GM19099 (cell line): ENCODE data around the gene RFTN1.

Source experiments
- POLR2A ChIP-seq: IDR thresholded peaks from 3 replicates; pipeline ENCODE4 v1.6.1; 2011; ENCODE audit warnings: low read depth; ENCODE audit not compliant: insufficient read length; ENCODE audit errors: extremely low read depth

Gene RFTN1

DNA sequence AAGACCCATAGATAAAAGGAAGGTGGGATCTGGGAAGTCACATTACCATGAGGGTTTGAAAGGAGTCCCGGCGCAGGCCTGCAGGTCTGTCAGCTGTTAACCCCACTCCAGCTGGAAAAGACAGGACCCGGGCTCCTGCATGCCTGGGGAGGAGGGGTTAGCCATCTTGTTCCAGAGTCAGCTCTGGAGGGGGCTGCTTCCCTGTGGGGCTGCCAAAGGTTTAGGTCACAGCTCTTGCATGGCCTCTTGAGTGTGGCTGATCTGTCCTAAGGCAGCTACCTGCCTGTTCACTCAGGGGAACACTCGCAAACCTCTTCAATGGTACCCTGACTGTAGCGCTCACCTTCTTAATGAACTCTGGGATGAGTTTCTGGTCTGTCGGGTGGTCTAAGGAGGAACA lies 104.5 kb downstream of the RFTN1 start:
- no peak for TF ChIP-seq POLR2A

DNA sequence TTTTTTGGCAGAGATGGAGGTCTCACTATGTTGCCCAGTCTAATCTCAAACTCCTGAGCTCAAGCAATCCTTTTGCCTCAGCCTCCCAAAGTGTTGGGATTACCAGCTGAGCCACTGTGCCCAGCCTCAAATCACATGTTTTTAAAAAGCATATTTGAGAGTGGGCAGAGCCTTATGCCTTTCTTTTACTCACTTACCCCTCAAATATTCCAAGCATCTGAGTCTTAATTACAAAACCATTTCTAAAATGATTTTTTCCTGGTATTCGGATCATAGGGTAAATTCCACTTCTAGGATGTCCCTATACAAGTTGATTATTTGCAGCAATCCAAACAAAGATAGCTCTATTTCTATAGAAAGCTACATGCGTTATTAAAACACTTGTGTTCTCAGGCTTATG lies 106.1 kb downstream of the RFTN1 start:
- TF ChIP-seq POLR2A: no peak

- TF ChIP-seq POLR2A: no peak
Observed at GRCh38 chr3:16406579-16406978, 106.9 kb downstream of the RFTN1 start.

GRCh38 chr3:16406166-16406565 lies 107.3 kb downstream of the RFTN1 start:
- TF ChIP-seq POLR2A: no peak

GRCh38 chr3:16404349-16404895 lies 109.1 kb downstream of the RFTN1 start:
- TF ChIP-seq POLR2A: no peak

GRCh38 chr3:16402451-16402850 lies 111.0 kb downstream of the RFTN1 start:
- no peak for TF ChIP-seq POLR2A

GRCh38 chr3:16401273-16401672 lies 112.2 kb downstream of the RFTN1 start:
- TF ChIP-seq POLR2A: no peak

DNA sequence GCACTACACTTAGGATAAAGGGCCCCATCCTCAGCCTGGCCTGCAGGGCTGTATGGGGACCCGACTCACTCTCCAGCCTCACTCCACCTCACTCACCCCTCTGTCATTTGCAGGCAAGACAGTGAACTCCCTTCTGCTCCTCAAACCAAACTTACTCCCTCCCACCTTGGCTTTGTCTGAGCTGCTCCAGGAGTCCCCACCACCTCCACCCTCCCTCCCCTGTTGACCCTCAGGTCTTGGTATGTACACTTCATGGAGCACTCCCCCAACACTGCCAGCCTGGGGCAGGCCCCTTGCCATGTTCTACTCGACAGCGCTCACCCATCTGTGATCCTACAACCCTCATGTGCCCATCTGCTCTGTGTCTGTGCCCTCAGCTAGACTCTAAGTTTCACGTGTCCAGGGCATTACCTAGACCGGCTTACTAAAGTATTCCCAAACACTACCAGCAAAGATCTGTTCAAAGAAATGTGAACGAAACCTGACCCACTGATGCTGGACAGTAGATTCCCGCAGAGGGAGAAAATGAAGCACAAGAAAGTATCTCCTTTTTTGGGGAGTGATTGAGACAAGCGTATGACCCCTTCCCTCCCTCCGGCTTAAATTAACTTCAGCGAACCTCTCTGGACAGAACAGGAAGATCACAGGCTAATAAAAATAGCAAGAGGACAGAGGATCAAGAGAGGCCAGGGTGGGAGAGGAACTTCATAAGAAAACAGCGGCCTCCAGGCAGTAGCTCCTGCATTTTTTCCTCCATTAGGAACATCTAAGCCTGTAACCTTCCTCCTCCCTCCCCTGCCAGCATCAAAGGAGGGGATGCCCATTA lies 113.2 kb downstream of the RFTN1 start:
- no peak for TF ChIP-seq POLR2A

DNA sequence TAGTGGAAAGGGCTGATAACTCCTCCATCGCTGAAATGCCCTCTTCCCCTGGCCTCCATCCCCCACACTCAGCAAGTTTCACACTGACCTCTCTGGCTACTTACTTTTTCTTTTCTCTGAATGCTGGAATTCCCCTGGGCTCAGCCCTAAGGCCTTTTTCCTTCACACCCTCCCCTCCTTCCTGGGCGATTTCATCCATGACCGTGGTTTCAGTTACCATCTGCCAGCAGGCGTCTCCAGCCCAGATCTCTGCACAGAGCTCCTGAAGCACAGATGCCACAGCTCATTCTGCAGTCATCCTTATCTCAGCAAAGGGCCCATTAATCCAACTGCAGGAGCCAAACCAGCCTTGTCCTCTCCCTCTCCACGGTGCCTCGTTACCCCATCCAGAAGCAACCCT lies 114.0 kb downstream of the RFTN1 start:
- no peak for TF ChIP-seq POLR2A

GRCh38 chr3:16398648-16399047 lies 114.9 kb downstream of the RFTN1 start:
- TF ChIP-seq POLR2A: no peak

DNA sequence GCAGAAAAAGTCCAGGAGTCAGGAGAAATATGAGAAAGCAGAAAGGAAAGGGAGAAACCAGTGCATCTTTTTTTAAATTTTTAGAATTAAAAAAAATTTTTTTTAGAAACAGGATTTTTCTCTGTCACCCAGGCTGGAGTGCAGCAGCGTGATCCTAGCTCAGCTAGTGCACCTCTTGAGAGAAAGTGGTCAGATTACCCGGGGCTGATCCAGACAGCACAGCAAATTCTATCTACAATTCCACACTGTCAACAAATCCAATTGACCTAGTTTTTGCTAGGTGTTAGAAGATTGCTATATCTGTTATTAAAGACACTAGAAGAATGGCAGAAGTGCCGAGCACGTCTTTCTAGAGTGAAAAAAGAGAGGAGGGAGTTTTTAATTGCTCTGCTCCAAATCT lies 117.3 kb downstream of the RFTN1 start:
- no peak for TF ChIP-seq POLR2A

GRCh38 chr3:16395212-16395611 lies 118.3 kb downstream of the RFTN1 start:
- TF ChIP-seq POLR2A: no peak

- no peak for TF ChIP-seq POLR2A
Observed at GRCh38 chr3:16394639-16395038, 118.9 kb downstream of the RFTN1 start.

- no peak for TF ChIP-seq POLR2A
Observed at GRCh38 chr3:16392717-16393116, 120.8 kb downstream of the RFTN1 start.

GRCh38 chr3:16392065-16392464 lies 121.4 kb downstream of the RFTN1 start:
- TF ChIP-seq POLR2A: no peak

- no peak for TF ChIP-seq POLR2A
Observed at GRCh38 chr3:16390581-16390980, 122.9 kb downstream of the RFTN1 start.
